ENCODE data around the gene AKAP8L.
"Not testable (repeated sequence)": the region's sequence is repeated elsewhere in the genome, so short reads cannot be mapped to it uniquely, and the experiment has no call there.

The AKAP8L gene

GRCh38 chr19:15354566-15355296, 64.1 kb downstream of the AKAP8L start:
- no peak for DNase-seq (ENCODE audit: low spot score)

- DNase-seq (ENCODE audit: low spot score), result no peak
These were observed 64.9 kb downstream of the AKAP8L start for GRCh38 chr19:15353908-15354307.

- not testable (repeated sequence) for DNase-seq (ENCODE audit: low spot score)
These were observed 66.3 kb downstream of the AKAP8L start for GRCh38 chr19:15352535-15352934.

GRCh38 chr19:15341328-15341727, 77.5 kb downstream of the AKAP8L start:
- DNase-seq (ENCODE audit: low spot score), result not testable (repeated sequence)

- DNase-seq (ENCODE audit: low spot score), result no peak
These were observed 78.7 kb downstream of the AKAP8L start for GRCh38 chr19:15340086-15340485.

GRCh38 chr19:15337202-15337601, 81.6 kb downstream of the AKAP8L start:
- DNase-seq (ENCODE audit: low spot score), result no peak

GRCh38 chr19:15335992-15336391, 82.8 kb downstream of the AKAP8L start:
- not testable (repeated sequence) for DNase-seq (ENCODE audit: low spot score)

- peak; percentile 51 for DNase-seq (ENCODE audit: low spot score)
These were observed 86.3 kb downstream of the AKAP8L start, which contains the start of gene BRD4 for GRCh38 chr19:15332311-15332996. BRD4 (minus strand) TSS chr19:15332539; CDS start chr19:15273099, 59,440 bp downstream.

- peak; percentile 32 for DNase-seq (ENCODE audit: low spot score)
These were observed 87.1 kb downstream of the AKAP8L start for GRCh38 chr19:15331419-15332310.

GRCh38 chr19:15330801-15331418, 87.9 kb downstream of the AKAP8L start:
- DNase-seq (ENCODE audit: low spot score), result no peak
